CD14-positive monocyte (primary cell): ENCODE data around the gene RAPGEFL1. TPM values are rescaled to one million over a fixed set of nuclear protein-coding genes. Genes with fewer than 3 reads are reported as not detected.

Source experiments
- DNase-seq, 3 donors: peaks; one replicate each; pipeline ENCODE4 v3.0.0-alpha.2; 2011 to 2022
- H2AFZ ChIP-seq: 2 replicates; pipeline ENCODE4 v1.6.0; 2012; ENCODE audit warnings: mild to moderate bottlenecking, low read depth, low read length, inconsistent platforms; ENCODE audit not compliant: insufficient read depth, poor library complexity, severe bottlenecking
- H3K27ac ChIP-seq, 2 donors: 1 replicate in 1 of 2; 2 replicates in 1 of 2; pipeline ENCODE4 v1.5.1; 2012 to 2013; ENCODE audit warnings: low read length in 2 of 2, control low read depth in 1 of 2, inconsistent platforms in 1 of 2, low read depth in 1 of 2, mild to moderate bottlenecking in 1 of 2
- H3K27me3 ChIP-seq, 2 donors: one replicate each; pipeline versions ENCODE4 v1.6.0 to v1.6.1; 2011 to 2013; ENCODE audit warnings: low read length in 2 of 2; ENCODE audit not compliant: control insufficient read depth in 2 of 2, insufficient read depth in 2 of 2
- H3K36me3 ChIP-seq, 2 donors: replicated peaks in 1 of 2; 1 replicate in 1 of 2; 2 replicates in 1 of 2; pipeline versions ENCODE4 v1.5.1 to v1.6.1; 2012 to 2013; ENCODE audit warnings: low read length in 2 of 2, control low read depth in 1 of 2, inconsistent platforms in 1 of 2, mild to moderate bottlenecking in 1 of 2; ENCODE audit not compliant: insufficient read depth in 2 of 2, control insufficient read depth in 1 of 2
- H3K4me1 ChIP-seq, 2 donors: 1 replicate in 1 of 2; 2 replicates in 1 of 2; pipeline versions ENCODE4 v1.5.1 to v1.6.1; 2012 to 2013; ENCODE audit warnings: low read length in 2 of 2, control low read depth in 1 of 2, inconsistent platforms in 1 of 2, mild to moderate bottlenecking in 1 of 2, moderate library complexity in 1 of 2; ENCODE audit not compliant: insufficient read depth in 2 of 2, control insufficient read depth in 1 of 2
- H3K4me2 ChIP-seq: replicated peaks from 2 replicates; pipeline ENCODE3; 2012; ENCODE audit warnings: low read length, moderate library complexity, mild to moderate bottlenecking; ENCODE audit not compliant: poor library complexity, severe bottlenecking; ENCODE audit errors: extremely low read depth
- H3K4me3 ChIP-seq, 3 experiments: fragments of 200-600 bp in 1 of 3; sonication (generic) in 1 of 3; replicated peaks in 1 of 3; 1 replicate in 2 of 3; 2 replicates in 1 of 3; pipeline ENCODE4 v1.5.1; 2011 to 2013; ENCODE audit warnings: low read length in 3 of 3, mild to moderate bottlenecking in 3 of 3, control low read depth in 2 of 3, low read depth in 2 of 3, inconsistent platforms in 1 of 3, moderate library complexity in 1 of 3
- H3K79me2 ChIP-seq: 2 replicates; pipeline ENCODE4 v1.6.0; 2012; ENCODE audit warnings: mild to moderate bottlenecking, control low read depth, inconsistent platforms, low read length, moderate library complexity; ENCODE audit not compliant: insufficient read depth
- H3K9ac ChIP-seq: 2 replicates; pipeline ENCODE4 v1.6.0; 2017; ENCODE audit warnings: low read length, mild to moderate bottlenecking; ENCODE audit not compliant: insufficient read depth, poor library complexity, severe bottlenecking
- H3K9me3 ChIP-seq, 2 donors: replicated peaks in 1 of 2; 1 replicate in 1 of 2; 2 replicates in 1 of 2; pipeline versions ENCODE4 v1.5.1 to v1.6.1; 2012 to 2013; ENCODE audit warnings: low read length in 2 of 2, control low read depth in 1 of 2; ENCODE audit not compliant: control insufficient read depth in 1 of 2, insufficient read depth in 1 of 2
- H4K20me1 ChIP-seq: 2 replicates; pipeline ENCODE4 v1.6.0; 2012; ENCODE audit warnings: mild to moderate bottlenecking, low read length, control low read depth, moderate library complexity; ENCODE audit not compliant: insufficient read depth
- H3K27ac Mint-ChIP-seq, 7 donors: one replicate each; pipeline ENCODE4 v1.8.0; 2020; ENCODE audit warnings: mild to moderate bottlenecking in 7 of 7, mixed read lengths in 7 of 7, moderate library complexity in 6 of 7, inconsistent platforms in 2 of 7
- H3K27me3 Mint-ChIP-seq, 3 donors: one replicate each; pipeline ENCODE4 v1.8.0; 2021 to 2022; ENCODE audit warnings: low read depth in 3 of 3, mild to moderate bottlenecking in 3 of 3, mixed read lengths in 3 of 3, moderate library complexity in 3 of 3, inconsistent platforms in 1 of 3
- H3K36me3 Mint-ChIP-seq, 2 donors: one replicate each; pipeline ENCODE4 v1.8.0; 2020; ENCODE audit warnings: mixed read lengths in 2 of 2, inconsistent platforms in 1 of 2, mild to moderate bottlenecking in 1 of 2
- H3K4me1 Mint-ChIP-seq: one replicate; pipeline ENCODE4 v1.8.0; 2020; ENCODE audit warnings: mild to moderate bottlenecking, mixed read lengths
- H3K4me3 Mint-ChIP-seq, 2 donors: one replicate each; pipeline ENCODE4 v1.8.0; 2020; ENCODE audit warnings: mild to moderate bottlenecking in 2 of 2, mixed read lengths in 2 of 2, moderate library complexity in 1 of 2
- H3K9me3 Mint-ChIP-seq, 7 donors: one replicate each; pipeline ENCODE4 v1.8.0; 2020 to 2022; ENCODE audit warnings: mixed read lengths in 7 of 7, mild to moderate bottlenecking in 6 of 7, moderate library complexity in 6 of 7, inconsistent platforms in 2 of 7
- CTCF ChIP-seq: fragments of 200-600 bp; IDR thresholded peaks from one replicate; pipeline ENCODE4 v1.8.0; 2022; ENCODE audit warnings: antibody characterized with exemption, mild to moderate bottlenecking
- WGBS: methylation state at CpG from one replicate; pipeline ENCODE4 v1.1.5; 2013; ENCODE audit warnings: missing lambda C conversion rate; ENCODE audit not compliant: insufficient coverage; 5-methylcytosine and 5-hydroxymethylcytosine counted together
- intact Hi-C, 2 donors: fragments of 100-400 bp; cut with micrococcal nuclease; formaldehyde crosslinking; loops; one replicate each; pipeline versions ENCODE4 v1.15.0 to v1.15.1; 2023
- polyA plus RNA-seq, 3 donors: library from polyadenylated mRNA; depleted of rRNA in 1 of 3; unstranded in 2 of 3; stranded (reverse) in 1 of 3; fragments of 300-500 nt in 2 of 3; fragments of >200 nt in 1 of 3; fragmentation: Illumina TruSeq in 2 of 3; gene quantifications; 1 replicate in 2 of 3; 2 replicates in 1 of 3; pipeline ENCODE4 v1.2.3, GENCODE V29; 2012 to 2021

RAPGEFL1 gene
- polyA plus RNA-seq, 3 donors = 0.09 to 6.1 (median 0.10) TPM

GRCh38 chr17:40130352-40131042 is 46.8 kb upstream of the RAPGEFL1 start:
- peaks cover 39% of the 10 kb centered on the region in 2 donors for H3K4me1 ChIP-seq
- peak; percentile 88 to 99 (median 95) for DNase-seq
- peaks cover 9% of the 10 kb centered on the region for H4K20me1 ChIP-seq
- TF ChIP-seq CTCF = no peak
- Mint-ChIP-seq H3K36me3 (peaks cover 74 to 89% of the 10 kb centered on the region in 2 donors), H3K4me3 (peak overlapping the region; percentile 34 to 48), H3K27ac (peak overlapping the region; percentile 88 to 99 (median 96)), H3K27me3 (no peaks in the 10 kb centered on the region), H3K4me1 (peaks cover 43% of the 10 kb centered on the region), H3K9me3 (no peaks in the 10 kb centered on the region)
- H3K9ac ChIP-seq = peak overlapping the region; percentile 41
- H3K36me3 ChIP-seq = peaks cover 58 to 81% of the 10 kb centered on the region in 2 donors
- peak overlapping the region; percentile 72 to 89 for H3K27ac ChIP-seq
- peaks cover 83% of the 10 kb centered on the region for H3K79me2 ChIP-seq
- WGBS = 42% methylated on average over 2 of the region's 7 CpGs
- H3K27me3 ChIP-seq = no peaks in the 10 kb centered on the region
- H3K4me3 ChIP-seq = peak overlapping the region in 1 of 3 experiments; percentile 55
- peak overlapping the region; percentile 71 for H3K4me2 ChIP-seq
- H2AFZ ChIP-seq = peak overlapping the region; percentile 25
- H3K9me3 ChIP-seq = no peaks in the 10 kb centered on the region
- intact Hi-C loops = no loop called here

- Histone ChIP-seq H3K4me2 (no peak overlapping the region), H2AFZ (no peak overlapping the region), H3K27me3 (no peaks in the 10 kb centered on the region), H3K36me3 (peaks cover 45 to 62% of the 10 kb centered on the region in 2 donors), H3K4me3 (no peak overlapping the region), H3K9ac (no peak overlapping the region), H3K27ac (peak overlapping the region in 1 of 2 donors; percentile 3), H4K20me1 (no peaks in the 10 kb centered on the region), H3K9me3 (no peaks in the 10 kb centered on the region), H3K4me1 (peaks cover 47 to 51% of the 10 kb centered on the region in 2 donors), H3K79me2 (peaks cover 76% of the 10 kb centered on the region)
- TF ChIP-seq CTCF = no peak
- 100% methylated on average over 4 of the region's 7 CpGs for WGBS
- Mint-ChIP-seq H3K36me3 (peaks cover 63 to 83% of the 10 kb centered on the region in 2 donors), H3K9me3 (no peaks in the 10 kb centered on the region), H3K4me3 (no peak overlapping the region), H3K4me1 (peaks cover 47% of the 10 kb centered on the region), H3K27me3 (peaks cover 0 to 1% (median 0%) of the 10 kb centered on the region in 3 donors), H3K27ac (peak overlapping the region in 3 of 7 donors; percentile 11 to 31 (median 19))
- intact Hi-C loops = no loop called here
- no peak for DNase-seq
These were observed 43.1 kb upstream of the RAPGEFL1 start for GRCh38 chr17:40134184-40134583.
